Karpas-422 (cell line): ENCODE data around the gene TMEM217. TPM values are rescaled to one million over a fixed set of nuclear protein-coding genes. Genes with fewer than 3 reads are reported as not detected.

Source experiments
- DNase-seq: peaks from one replicate; pipeline ENCODE4 v3.0.0-alpha.2; 2015
- H2AFZ ChIP-seq: fragments of 200-600 bp; sonication (generic); 2 replicates; pipeline ENCODE4 v1.6.1; 2014; ENCODE audit warnings: antibody characterized with exemption, low read length, mixed read lengths
- H3K27ac ChIP-seq: fragments of 200-600 bp; sonication (generic); 2 replicates; pipeline ENCODE4 v1.5.1; 2014; ENCODE audit warnings: mild to moderate bottlenecking, low read length, moderate library complexity
- H3K27me3 ChIP-seq: fragments of 200-600 bp; sonication (generic); 2 replicates; pipeline ENCODE4 v1.6.1; 2014; ENCODE audit warnings: low read length, mixed read lengths
- H3K36me3 ChIP-seq: fragments of 200-600 bp; sonication (generic); 2 replicates; pipeline ENCODE4 v1.6.1; 2014; ENCODE audit warnings: low read length, mixed read lengths; ENCODE audit not compliant: insufficient read depth
- H3K4me1 ChIP-seq: fragments of 200-600 bp; sonication (generic); 2 replicates; pipeline ENCODE4 v1.6.1; 2014; ENCODE audit warnings: mild to moderate bottlenecking, low read length, mixed read lengths
- H3K4me2 ChIP-seq: fragments of 200-600 bp; sonication (generic); 2 replicates; pipeline ENCODE4 v1.6.1; 2014; ENCODE audit warnings: low read length, low read depth, mild to moderate bottlenecking; ENCODE audit not compliant: poor library complexity, severe bottlenecking
- H3K4me3 ChIP-seq: fragments of 200-600 bp; sonication (generic); 2 replicates; pipeline ENCODE4 v1.5.1; 2014; ENCODE audit warnings: mild to moderate bottlenecking, antibody characterized with exemption, low read length, mixed read lengths
- H3K79me2 ChIP-seq: fragments of 200-600 bp; sonication (generic); 2 replicates; pipeline ENCODE4 v1.6.1; 2014; ENCODE audit warnings: mild to moderate bottlenecking, low read length, mixed read lengths
- H3K9ac ChIP-seq: fragments of 200-600 bp; sonication (generic); 2 replicates; pipeline ENCODE4 v1.6.0; 2014; ENCODE audit warnings: low read length
- H3K9me2 ChIP-seq: fragments of 200-600 bp; sonication (generic), shearing (Covaris generic); replicated peaks from 2 replicates; pipeline ENCODE4 v1.6.0; 2014; ENCODE audit warnings: mild to moderate bottlenecking, low read length, moderate library complexity; ENCODE audit not compliant: insufficient read depth
- H3K9me3 ChIP-seq: fragments of 300-700, 200-600 bp; sonication (generic); 2 replicates; pipeline ENCODE4 v1.6.1; 2014; ENCODE audit warnings: low read length, mixed read lengths
- H4K20me1 ChIP-seq: fragments of 200-600 bp; sonication (generic); 2 replicates; pipeline ENCODE4 v1.6.1; 2014; ENCODE audit warnings: mild to moderate bottlenecking, antibody characterized with exemption, low read length, low read depth; ENCODE audit not compliant: insufficient read depth
- total RNA-seq: library from RNA; depleted of rRNA; stranded (reverse); fragments of >200 nt; shearing (Covaris generic); gene quantifications from 2 replicates; pipeline ENCODE4 v1.2.3, GENCODE V29; 2014; ENCODE audit warnings: low replicate concordance

The TMEM217 gene
- total RNA-seq, 1 experiment from 2014 or later = not detected

GRCh38 chr6:37225350-37226169 is 32.4 kb downstream of the TMEM217 start:
- no peaks in the 10 kb centered on the region for H3K79me2 ChIP-seq
- no peaks in the 10 kb centered on the region for H4K20me1 ChIP-seq
- no peaks in the 10 kb centered on the region for H3K9me2 ChIP-seq
- no peak for DNase-seq
- H2AFZ ChIP-seq = peak overlapping the region; percentile 63; the same call in 1 of the 2 replicates
- H3K27ac ChIP-seq = no peak overlapping the region
- H3K4me1 ChIP-seq = peaks cover 16% of the 10 kb centered on the region
- no peak overlapping the region for H3K4me2 ChIP-seq
- H3K27me3 ChIP-seq = no peaks in the 10 kb centered on the region
- H3K4me3 ChIP-seq = no peak overlapping the region
- no peaks in the 10 kb centered on the region for H3K36me3 ChIP-seq
- H3K9ac ChIP-seq = no peak overlapping the region
- no peaks in the 10 kb centered on the region for H3K9me3 ChIP-seq

- Histone ChIP-seq H3K4me1 (peaks cover 16% of the 10 kb centered on the region), H3K9me3 (no peaks in the 10 kb centered on the region), H3K9ac (peak overlapping the region; percentile 65), H3K4me2 (peak overlapping the region; percentile 78), H3K4me3 (peak overlapping the region; percentile 69), H3K79me2 (no peaks in the 10 kb centered on the region), H3K27me3 (no peaks in the 10 kb centered on the region), H3K36me3 (no peaks in the 10 kb centered on the region), H3K27ac (no peak overlapping the region), H4K20me1 (no peaks in the 10 kb centered on the region), H3K9me2 (no peaks in the 10 kb centered on the region), H2AFZ (peak overlapping the region; percentile 96; the same call in 1 of the 2 replicates)
- DNase-seq = no peak
Measured at GRCh38 chr6:37222992-37223391, 35.0 kb downstream of the TMEM217 start.

GRCh38 chr6:37222125-37222967 is 35.6 kb downstream of the TMEM217 start:
- no peaks in the 10 kb centered on the region for H3K9me3 ChIP-seq
- H3K4me2 ChIP-seq = peak overlapping the region; percentile 78
- H3K4me3 ChIP-seq = peak overlapping the region; percentile 69
- H3K9ac ChIP-seq = peak overlapping the region; percentile 65
- peak overlapping the region; percentile 96 for H2AFZ ChIP-seq
- no peaks in the 10 kb centered on the region for H4K20me1 ChIP-seq
- H3K27ac ChIP-seq = no peak overlapping the region
- H3K79me2 ChIP-seq = no peaks in the 10 kb centered on the region
- peak; percentile 88 for DNase-seq
- no peaks in the 10 kb centered on the region for H3K36me3 ChIP-seq
- H3K4me1 ChIP-seq = peaks cover 16% of the 10 kb centered on the region
- H3K27me3 ChIP-seq = no peaks in the 10 kb centered on the region
- no peaks in the 10 kb centered on the region for H3K9me2 ChIP-seq

GRCh38 chr6:37221585-37222124 is 36.3 kb downstream of the TMEM217 start:
- no peaks in the 10 kb centered on the region for H3K27me3 ChIP-seq
- no peak for DNase-seq
- H3K27ac ChIP-seq = no peak overlapping the region
- peaks cover 16% of the 10 kb centered on the region for H3K4me1 ChIP-seq
- H4K20me1 ChIP-seq = no peaks in the 10 kb centered on the region
- H2AFZ ChIP-seq = peak overlapping the region; percentile 96
- no peaks in the 10 kb centered on the region for H3K36me3 ChIP-seq
- H3K79me2 ChIP-seq = no peaks in the 10 kb centered on the region
- H3K9me3 ChIP-seq = no peaks in the 10 kb centered on the region
- H3K4me2 ChIP-seq = peak overlapping the region; percentile 78
- H3K9me2 ChIP-seq = no peaks in the 10 kb centered on the region
- peak overlapping the region; percentile 69; the same call in 1 of the 2 replicates for H3K4me3 ChIP-seq
- peak overlapping the region; percentile 65 for H3K9ac ChIP-seq

DNA sequence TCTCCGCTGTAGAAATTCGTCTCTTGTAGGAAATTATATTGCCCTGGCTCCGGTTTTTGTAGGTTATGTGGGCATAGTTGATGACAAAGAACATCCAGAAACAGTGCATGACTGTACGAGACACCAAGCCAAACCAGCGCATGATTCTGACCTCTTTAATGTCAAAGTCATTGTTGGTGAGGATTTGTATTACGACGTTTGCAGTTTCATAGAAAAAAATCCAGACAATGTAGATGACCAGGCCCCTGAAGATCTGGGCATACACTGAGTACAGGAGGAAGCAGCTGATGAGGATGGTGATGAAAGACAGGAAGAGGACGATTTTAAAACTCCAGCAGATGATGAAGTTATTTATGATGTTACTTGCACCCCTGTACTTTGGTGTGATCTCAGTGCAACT is 39.4 kb downstream of the TMEM217 start:
- Histone ChIP-seq H3K36me3 (no peaks in the 10 kb centered on the region), H3K9me3 (no peaks in the 10 kb centered on the region), H2AFZ (no peak overlapping the region), H4K20me1 (no peaks in the 10 kb centered on the region), H3K9me2 (no peaks in the 10 kb centered on the region), H3K79me2 (no peaks in the 10 kb centered on the region), H3K27me3 (no peaks in the 10 kb centered on the region), H3K4me2 (no peak overlapping the region), H3K4me3 (no peak overlapping the region), H3K9ac (no peak overlapping the region), H3K27ac (no peak overlapping the region), H3K4me1 (peaks cover 16% of the 10 kb centered on the region)
- no peak for DNase-seq

GRCh38 chr6:37218061-37218460 is 39.9 kb downstream of the TMEM217 start:
- no peak for DNase-seq
- no peak overlapping the region for H3K4me2 ChIP-seq
- no peaks in the 10 kb centered on the region for H3K9me3 ChIP-seq
- H3K79me2 ChIP-seq = no peaks in the 10 kb centered on the region
- peaks cover 13% of the 10 kb centered on the region for H3K4me1 ChIP-seq
- H3K36me3 ChIP-seq = no peaks in the 10 kb centered on the region
- no peak overlapping the region for H3K27ac ChIP-seq
- H4K20me1 ChIP-seq = no peaks in the 10 kb centered on the region
- no peaks in the 10 kb centered on the region for H3K9me2 ChIP-seq
- no peaks in the 10 kb centered on the region for H3K27me3 ChIP-seq
- no peak overlapping the region for H3K4me3 ChIP-seq
- H2AFZ ChIP-seq = no peak overlapping the region
- no peak overlapping the region for H3K9ac ChIP-seq

GRCh38 chr6:37212268-37212667 is 45.7 kb downstream of the TMEM217 start:
- Histone ChIP-seq H3K4me2 (no peak overlapping the region), H3K79me2 (no peaks in the 10 kb centered on the region), H3K36me3 (no peaks in the 10 kb centered on the region), H3K9ac (no peak overlapping the region), H3K27ac (no peak overlapping the region), H3K9me2 (no peaks in the 10 kb centered on the region), H3K9me3 (no peaks in the 10 kb centered on the region), H3K4me3 (no peak overlapping the region), H3K27me3 (no peaks in the 10 kb centered on the region), H3K4me1 (no peaks in the 10 kb centered on the region), H4K20me1 (no peaks in the 10 kb centered on the region), H2AFZ (no peak overlapping the region)
- DNase-seq = no peak
